ENCODE measurements around the gene IMMT. TPM values are rescaled to one million over a fixed set of nuclear protein-coding genes. Genes with fewer than 3 reads are reported as not detected.

The IMMT gene
- total RNA-seq, 1 experiment from 2014 or later, result 112 TPM

DNA sequence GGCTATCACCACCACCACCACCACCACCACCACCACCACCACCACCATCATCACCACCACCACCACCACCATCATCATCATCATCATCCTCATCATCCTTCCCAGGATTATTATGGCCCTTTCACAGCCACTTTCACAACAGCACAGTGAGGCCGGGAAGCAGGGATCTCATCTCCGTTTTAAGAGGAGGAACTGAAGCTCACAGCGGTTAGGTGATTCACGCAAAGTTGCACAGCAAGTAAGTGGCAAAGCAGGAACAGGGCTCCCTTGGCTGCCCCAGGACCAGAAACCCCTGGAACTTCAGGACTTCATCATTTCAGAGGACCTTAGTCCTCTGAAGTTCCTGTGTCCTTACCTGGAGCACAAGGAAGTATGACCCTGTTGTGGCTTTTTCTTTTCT lies 30.8 kb upstream of the IMMT start:
- H2BK15ac ChIP-seq (ENCODE audit: low read depth, low read length), result no peak overlapping the region
- no peaks in the 10 kb centered on the region for H3K36me3 Mint-ChIP-seq (ENCODE audit: insufficient read depth in 1 of 3, low read depth in 3 of 3)
- H3K4me1 ChIP-seq (ENCODE audit: insufficient read depth, low read length), result no peaks in the 10 kb centered on the region
- H4K20me1 ChIP-seq (ENCODE audit: control insufficient read depth, insufficient read depth, insufficient read length), result peaks cover 2% of the 10 kb centered on the region
- no peak overlapping the region for H3K9ac ChIP-seq (ENCODE audit: extremely low read depth, insufficient read length, low read length)
- TF ChIP-seq, protein P1, sequence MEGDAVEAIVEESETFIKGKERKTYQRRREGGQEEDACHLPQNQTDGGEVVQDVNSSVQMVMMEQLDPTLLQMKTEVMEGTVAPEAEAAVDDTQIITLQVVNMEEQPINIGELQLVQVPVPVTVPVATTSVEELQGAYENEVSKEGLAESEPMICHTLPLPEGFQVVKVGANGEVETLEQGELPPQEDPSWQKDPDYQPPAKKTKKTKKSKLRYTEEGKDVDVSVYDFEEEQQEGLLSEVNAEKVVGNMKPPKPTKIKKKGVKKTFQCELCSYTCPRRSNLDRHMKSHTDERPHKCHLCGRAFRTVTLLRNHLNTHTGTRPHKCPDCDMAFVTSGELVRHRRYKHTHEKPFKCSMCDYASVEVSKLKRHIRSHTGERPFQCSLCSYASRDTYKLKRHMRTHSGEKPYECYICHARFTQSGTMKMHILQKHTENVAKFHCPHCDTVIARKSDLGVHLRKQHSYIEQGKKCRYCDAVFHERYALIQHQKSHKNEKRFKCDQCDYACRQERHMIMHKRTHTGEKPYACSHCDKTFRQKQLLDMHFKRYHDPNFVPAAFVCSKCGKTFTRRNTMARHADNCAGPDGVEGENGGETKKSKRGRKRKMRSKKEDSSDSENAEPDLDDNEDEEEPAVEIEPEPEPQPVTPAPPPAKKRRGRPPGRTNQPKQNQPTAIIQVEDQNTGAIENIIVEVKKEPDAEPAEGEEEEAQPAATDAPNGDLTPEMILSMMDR (conservative IDR thresholded peaks at IDR 0.05), result no peak
- H4K91ac ChIP-seq (ENCODE audit: insufficient read length, low read depth, low read length), result no peak overlapping the region
- H3T11ph ChIP-seq (ENCODE audit: low read length), result no peak overlapping the region
- H3K79me2 ChIP-seq (ENCODE audit: insufficient read depth, low read length), result no peaks in the 10 kb centered on the region
- no peak overlapping the region for H3K56ac ChIP-seq (ENCODE audit: insufficient read length, low read depth, low read length)
- no peaks in the 10 kb centered on the region; the same call in 1 of the 2 replicates for H3K27me3 Mint-ChIP-seq (ENCODE audit: low read depth)
- H4K8ac ChIP-seq (replicated peaks; ENCODE audit: insufficient read length, low read depth, low read length), result no peak overlapping the region
- H3K9me3 Mint-ChIP-seq, result no peaks in the 10 kb centered on the region
- no peak overlapping the region for H3K4me3 Mint-ChIP-seq
- H3K14ac ChIP-seq (ENCODE audit: insufficient read depth, low read length), result no peak overlapping the region
- H3K79me1 ChIP-seq (ENCODE audit: insufficient read depth, low read depth, low read length, poor library complexity, severe bottlenecking), result no peaks in the 10 kb centered on the region
- H3K9me3 ChIP-seq (ENCODE audit: control insufficient read depth, low read depth, low read length), result no peaks in the 10 kb centered on the region
- no peak overlapping the region for H3K23ac ChIP-seq (ENCODE audit: insufficient read length, low read depth, low read length)
- DNase-seq, result no peak
- H3K27ac ChIP-seq (ENCODE audit: insufficient read length, low read depth, low read length), result no peak overlapping the region
- H4K5ac ChIP-seq (ENCODE audit: insufficient read length, low read depth, low read length), result no peak overlapping the region
- no peak overlapping the region for H3K4me2 ChIP-seq (ENCODE audit: insufficient read depth, insufficient read length, low read length)
- H2BK20ac ChIP-seq (ENCODE audit: low read depth, low read length, poor library complexity, severe bottlenecking), result no peak overlapping the region
- H3K4ac ChIP-seq (ENCODE audit: low read depth, low read length), result no peak overlapping the region
- H3K23me2 ChIP-seq (ENCODE audit: insufficient read length, low read depth, low read length, poor library complexity, severe bottlenecking), result no peaks in the 10 kb centered on the region
- peaks cover 5 to 20% of the 10 kb centered on the region in 2 experiments for H3K4me1 Mint-ChIP-seq
- no CpG with 5 or more reads among the region's 4 CpGs for WGBS (ENCODE audit: extremely low coverage, insufficient read length, low lambda C conversion rate)
- H2BK120ac ChIP-seq (ENCODE audit: low read depth, low read length, poor library complexity, severe bottlenecking), result no peak overlapping the region
- no peak overlapping the region for H3K27ac Mint-ChIP-seq
- H3K18ac ChIP-seq (ENCODE audit: insufficient read length, low read depth, low read length), result no peak overlapping the region
- H2AK5ac ChIP-seq (ENCODE audit: insufficient read length, low read length), result no peak overlapping the region
- no peak overlapping the region for H2BK12ac ChIP-seq (ENCODE audit: insufficient read length, low read depth, low read length)
- H2AFZ ChIP-seq (ENCODE audit: low read length), result no peak overlapping the region
- H3K27me3 ChIP-seq (ENCODE audit: insufficient read depth, low read length), result no peaks in the 10 kb centered on the region
- H2BK5ac ChIP-seq (ENCODE audit: insufficient read length, low read length), result no peak overlapping the region

All from H9 (cell line).